Measurements from ENCODE around the gene UCHL3. TPM values are rescaled to one million over a fixed set of nuclear protein-coding genes. Genes with fewer than 3 reads are reported as not detected.

Gene UCHL3
- total RNA-seq, 1 donor from 2014 or later = 44.6 TPM

- Histone ChIP-seq H4K20me1 (ENCODE audit: low read depth) (no peaks in the 10 kb centered on the region), H3K79me2 (ENCODE audit: low read depth) (no peaks in the 10 kb centered on the region), H3K9ac (no peak overlapping the region), H3K27ac (no peak overlapping the region), H3K4me3 (no peak overlapping the region), H3K4me1 (no peaks in the 10 kb centered on the region), H3K27me3 (no peaks in the 10 kb centered on the region), H2AFZ (replicated peaks) (no peak overlapping the region), H3K4me2 (no peak overlapping the region), H3F3A (ENCODE audit: low read depth) (no peaks in the 10 kb centered on the region), H3K9me3 (ENCODE audit: low read depth) (no peaks in the 10 kb centered on the region), H3K36me3 (no peaks in the 10 kb centered on the region)
- Mint-ChIP-seq H3K4me3 (no peak overlapping the region), H3K4me1 (no peaks in the 10 kb centered on the region), H3K27me3 (ENCODE audit: insufficient read depth, low read depth) (no peaks in the 10 kb centered on the region), H3K27ac (no peak overlapping the region), H3K9me3 (no peaks in the 10 kb centered on the region), H3K36me3 (no peaks in the 10 kb centered on the region)
- no peak for DNase-seq (ENCODE audit: low spot score)
- TF ChIP-seq EZH2 (IDR thresholded peaks at IDR 0.05) (no peak), EZH2phosphoT487 (IDR thresholded peaks at IDR 0.05) (no peak), CTCF (IDR thresholded peaks at IDR 0.05) (no peak)
Observed at GRCh38 chr13:75651013-75651412, 101.4 kb downstream of the UCHL3 start.

- no peak for DNase-seq (ENCODE audit: low spot score)
- no peak overlapping the region for H3K4me2 ChIP-seq
- Mint-ChIP-seq H3K27me3 (ENCODE audit: insufficient read depth, low read depth) (no peaks in the 10 kb centered on the region), H3K4me3 (no peak overlapping the region), H3K9me3 (no peaks in the 10 kb centered on the region), H3K4me1 (no peaks in the 10 kb centered on the region), H3K36me3 (no peaks in the 10 kb centered on the region), H3K27ac (no peak overlapping the region)
- no peaks in the 10 kb centered on the region for H3K4me1 ChIP-seq
- no peak overlapping the region for H2AFZ ChIP-seq (replicated peaks)
- no peaks in the 10 kb centered on the region for H3K79me2 ChIP-seq (ENCODE audit: low read depth)
- H3K9ac ChIP-seq = no peak overlapping the region
- no peaks in the 10 kb centered on the region for H3F3A ChIP-seq (ENCODE audit: low read depth)
- no peak overlapping the region for H3K4me3 ChIP-seq
- H3K27ac ChIP-seq = no peak overlapping the region
- H3K36me3 ChIP-seq = no peaks in the 10 kb centered on the region
- H3K9me3 ChIP-seq (ENCODE audit: low read depth) = no peaks in the 10 kb centered on the region
- TF ChIP-seq EZH2 (IDR thresholded peaks at IDR 0.05) = no peak
- TF ChIP-seq EZH2phosphoT487 (IDR thresholded peaks at IDR 0.05) = no peak
- TF ChIP-seq CTCF (IDR thresholded peaks at IDR 0.05) = no peak
- no peaks in the 10 kb centered on the region for H4K20me1 ChIP-seq (ENCODE audit: low read depth)
- no peaks in the 10 kb centered on the region for H3K27me3 ChIP-seq
Observed at GRCh38 chr13:75652726-75653125, 103.1 kb downstream of the UCHL3 start.

Other genes with a start within 250 kb of the UCHL3 start
- 14.3 and 15.8 TPM in 2 replicates for gene TBC1D4, start 67.6 kb upstream of the UCHL3 start, total RNA-seq (ENCODE audit: low replicate concordance)
- 77.5 and 123 TPM in 2 replicates for gene COMMD6, start 11.9 kb upstream of the UCHL3 start, total RNA-seq (ENCODE audit: low replicate concordance)
- 3.8 and 6.8 TPM in 2 replicates for gene LMO7, start 86.5 kb downstream of the UCHL3 start, total RNA-seq (ENCODE audit: low replicate concordance)

Data from neural progenitor cell (in vitro differentiated cells).